Skeletal muscle tissue (tissue), 4 donors: ENCODE measurements around the gene ACYP2. TPM values are rescaled to one million over a fixed set of nuclear protein-coding genes. Genes with fewer than 3 reads are reported as not detected.

Source experiments
- H3K27ac ChIP-seq: one replicate; pipeline ENCODE4 v1.7.0; 2013; ENCODE audit warnings: mild to moderate bottlenecking, low read depth, low read length, inconsistent platforms
- H3K27me3 ChIP-seq, 3 donors: one replicate each; pipeline ENCODE4 v1.7.0; 2013; ENCODE audit warnings: low read length in 3 of 3; ENCODE audit not compliant: control insufficient read depth in 3 of 3, insufficient read depth in 3 of 3
- H3K36me3 ChIP-seq, 3 donors: one replicate each; pipeline ENCODE4 v1.7.0; 2013; ENCODE audit warnings: low read length in 3 of 3; ENCODE audit not compliant: control insufficient read depth in 3 of 3, insufficient read depth in 3 of 3
- H3K4me1 ChIP-seq, 3 donors: one replicate each; pipeline ENCODE4 v1.7.0; 2013; ENCODE audit warnings: low read length in 3 of 3, mild to moderate bottlenecking in 3 of 3; ENCODE audit not compliant: control insufficient read depth in 3 of 3, insufficient read depth in 3 of 3
- H3K4me3 ChIP-seq, 3 donors: one replicate each; pipeline ENCODE4 v1.7.0; 2013; ENCODE audit warnings: low read length in 3 of 3
- H3K9ac ChIP-seq, 3 donors: one replicate each; pipeline ENCODE4 v1.7.0; 2013; ENCODE audit warnings: low read length in 3 of 3, mild to moderate bottlenecking in 3 of 3, moderate library complexity in 2 of 3, low read depth in 1 of 3
- H3K9me3 ChIP-seq, 3 donors: one replicate each; pipeline ENCODE4 v1.7.0; 2013; ENCODE audit warnings: low read length in 3 of 3; ENCODE audit not compliant: control insufficient read depth in 3 of 3
- total RNA-seq: library from RNA; depleted of rRNA; stranded (reverse); fragments of >200 nt; gene quantifications from one replicate; pipeline ENCODE4 v1.2.3, GENCODE V29; 2014
- donor health status: Osteomylitis.

Gene ACYP2
- total RNA-seq, 1 donor from 2014 or later: 13.0 TPM

- Histone ChIP-seq H3K36me3 (peaks cover 0 to 3% (median 0%) of the 10 kb centered on the region in 3 donors), H3K27me3 (no peaks in the 10 kb centered on the region), H3K9ac (no peak overlapping the region), H3K4me3 (no peak overlapping the region), H3K9me3 (no peaks in the 10 kb centered on the region), H3K4me1 (no peaks in the 10 kb centered on the region), H3K27ac (no peak overlapping the region)
These were observed 118.6 kb downstream of the ACYP2 start for GRCh38 chr2:54233832-54234649.

GRCh38 chr2:54237428-54237827 is 122.0 kb downstream of the ACYP2 start:
- Histone ChIP-seq H3K4me1 (peaks cover 0 to 14% (median 4%) of the 10 kb centered on the region in 3 donors), H3K27me3 (no peaks in the 10 kb centered on the region), H3K36me3 (no peaks in the 10 kb centered on the region), H3K9me3 (no peaks in the 10 kb centered on the region), H3K27ac (no peak overlapping the region), H3K9ac (no peak overlapping the region), H3K4me3 (no peak overlapping the region)

DNA sequence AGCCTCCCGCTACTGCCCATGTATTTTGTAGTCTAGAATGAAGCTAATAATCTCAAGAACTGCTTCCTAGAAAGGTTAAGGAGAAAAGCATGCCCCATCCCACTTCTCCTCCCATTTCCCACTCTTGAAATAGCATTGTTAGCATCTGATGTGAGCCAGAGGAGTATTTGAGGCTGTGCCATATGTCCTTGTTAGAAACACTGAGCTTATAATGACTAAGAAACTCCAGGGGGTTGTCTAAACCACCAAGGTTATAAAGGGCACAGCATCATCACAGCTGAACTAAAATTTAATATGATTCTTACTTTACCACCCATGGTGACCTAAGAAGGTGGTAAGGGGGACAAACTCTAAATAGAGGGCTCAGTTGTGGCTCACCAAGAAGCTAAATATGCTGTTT is 124.0 kb downstream of the ACYP2 start:
- H3K4me3 ChIP-seq: no peak overlapping the region
- no peak overlapping the region for H3K27ac ChIP-seq
- peaks cover 0 to 14% (median 4%) of the 10 kb centered on the region in 3 donors for H3K4me1 ChIP-seq
- H3K9ac ChIP-seq: no peak overlapping the region
- no peaks in the 10 kb centered on the region for H3K36me3 ChIP-seq
- no peaks in the 10 kb centered on the region for H3K9me3 ChIP-seq
- no peaks in the 10 kb centered on the region for H3K27me3 ChIP-seq

GRCh38 chr2:54240515-54241469 is 125.4 kb downstream of the ACYP2 start:
- peak overlapping the region; percentile 60 for H3K27ac ChIP-seq
- H3K9me3 ChIP-seq: no peaks in the 10 kb centered on the region
- H3K9ac ChIP-seq: no peak overlapping the region

DNA sequence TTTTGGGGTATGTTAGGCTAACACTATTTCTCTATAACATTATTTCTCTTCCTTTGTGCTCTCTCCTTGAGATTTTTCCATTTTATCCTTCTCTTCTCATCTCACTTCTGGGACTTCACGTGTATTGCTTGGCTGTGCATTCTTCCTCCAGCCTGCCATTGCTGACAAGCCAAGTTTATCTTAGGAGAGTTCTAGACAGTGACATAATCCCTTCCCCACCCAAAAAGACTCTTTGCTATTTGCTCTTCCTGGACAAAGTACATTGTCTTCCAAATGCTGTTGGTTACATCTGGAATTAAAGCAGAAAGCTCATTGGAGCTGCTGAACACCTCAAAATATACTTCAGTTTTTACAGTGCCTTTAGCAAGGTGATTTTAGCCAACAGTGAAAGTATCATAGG is 131.7 kb downstream of the ACYP2 start:
- Histone ChIP-seq H3K36me3 (no peaks in the 10 kb centered on the region), H3K27ac (no peak overlapping the region), H3K4me3 (no peak overlapping the region), H3K9ac (no peak overlapping the region), H3K27me3 (no peaks in the 10 kb centered on the region), H3K9me3 (no peaks in the 10 kb centered on the region), H3K4me1 (no peaks in the 10 kb centered on the region)

More at GRCh38 chr2:54240515-54241469, 125.4 kb downstream of the ACYP2 start:
- Histone ChIP-seq H3K4me1 (peaks cover 0 to 14% (median 4%) of the 10 kb centered on the region in 3 donors), H3K4me3 (no peak overlapping the region), H3K27me3 (no peaks in the 10 kb centered on the region), H3K36me3 (no peaks in the 10 kb centered on the region)

DNA sequence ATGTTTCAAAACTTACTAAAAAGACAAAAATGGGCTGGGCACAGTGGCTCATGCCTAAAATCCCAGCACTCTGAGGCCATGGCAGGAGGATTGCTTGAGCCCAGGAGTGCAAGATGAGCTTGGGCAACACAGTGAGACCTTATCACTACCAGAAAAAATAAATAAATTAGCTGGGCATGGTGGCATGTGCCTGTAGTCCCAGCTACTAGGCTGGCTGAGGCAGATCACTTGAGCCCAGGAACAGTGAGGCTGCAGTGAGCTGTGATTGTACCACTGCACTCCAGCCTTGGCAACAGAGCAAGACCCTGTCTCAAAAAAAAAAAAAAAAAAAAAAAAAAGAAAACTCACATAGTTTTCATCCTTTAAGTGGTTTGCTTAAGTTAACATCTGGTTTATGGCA is 134.2 kb downstream of the ACYP2 start:
- no peaks in the 10 kb centered on the region for H3K27me3 ChIP-seq
- no peak overlapping the region for H3K27ac ChIP-seq
- H3K4me1 ChIP-seq: no peaks in the 10 kb centered on the region
- no peaks in the 10 kb centered on the region for H3K36me3 ChIP-seq
- H3K9me3 ChIP-seq: no peaks in the 10 kb centered on the region
- H3K9ac ChIP-seq: no peak overlapping the region
- H3K4me3 ChIP-seq: no peak overlapping the region

DNA sequence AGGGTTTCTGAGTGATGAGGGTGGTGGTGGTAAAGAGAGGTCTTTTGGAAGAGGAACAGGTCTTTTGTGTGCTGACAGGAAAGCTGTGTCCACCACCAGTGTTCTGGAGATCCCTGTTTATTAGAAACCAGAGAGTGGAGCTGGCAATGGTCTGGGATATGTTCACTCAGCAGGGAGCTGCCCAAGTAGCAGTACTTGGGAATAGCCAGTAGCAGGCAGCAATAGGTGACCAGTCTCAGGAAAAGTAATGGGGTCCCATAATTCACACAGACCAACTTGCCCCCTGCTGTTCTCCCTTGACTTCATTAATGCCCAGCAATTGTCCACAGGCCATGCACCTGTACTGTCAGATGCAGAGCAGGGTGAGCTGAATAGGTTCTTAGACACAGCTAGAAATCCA is 138.8 kb downstream of the ACYP2 start:
- Histone ChIP-seq H3K9me3 (no peaks in the 10 kb centered on the region), H3K27ac (no peak overlapping the region), H3K9ac (no peak overlapping the region), H3K4me3 (no peak overlapping the region), H3K4me1 (no peaks in the 10 kb centered on the region), H3K27me3 (no peaks in the 10 kb centered on the region), H3K36me3 (peaks cover 0 to 9% (median 6%) of the 10 kb centered on the region in 3 donors)

DNA sequence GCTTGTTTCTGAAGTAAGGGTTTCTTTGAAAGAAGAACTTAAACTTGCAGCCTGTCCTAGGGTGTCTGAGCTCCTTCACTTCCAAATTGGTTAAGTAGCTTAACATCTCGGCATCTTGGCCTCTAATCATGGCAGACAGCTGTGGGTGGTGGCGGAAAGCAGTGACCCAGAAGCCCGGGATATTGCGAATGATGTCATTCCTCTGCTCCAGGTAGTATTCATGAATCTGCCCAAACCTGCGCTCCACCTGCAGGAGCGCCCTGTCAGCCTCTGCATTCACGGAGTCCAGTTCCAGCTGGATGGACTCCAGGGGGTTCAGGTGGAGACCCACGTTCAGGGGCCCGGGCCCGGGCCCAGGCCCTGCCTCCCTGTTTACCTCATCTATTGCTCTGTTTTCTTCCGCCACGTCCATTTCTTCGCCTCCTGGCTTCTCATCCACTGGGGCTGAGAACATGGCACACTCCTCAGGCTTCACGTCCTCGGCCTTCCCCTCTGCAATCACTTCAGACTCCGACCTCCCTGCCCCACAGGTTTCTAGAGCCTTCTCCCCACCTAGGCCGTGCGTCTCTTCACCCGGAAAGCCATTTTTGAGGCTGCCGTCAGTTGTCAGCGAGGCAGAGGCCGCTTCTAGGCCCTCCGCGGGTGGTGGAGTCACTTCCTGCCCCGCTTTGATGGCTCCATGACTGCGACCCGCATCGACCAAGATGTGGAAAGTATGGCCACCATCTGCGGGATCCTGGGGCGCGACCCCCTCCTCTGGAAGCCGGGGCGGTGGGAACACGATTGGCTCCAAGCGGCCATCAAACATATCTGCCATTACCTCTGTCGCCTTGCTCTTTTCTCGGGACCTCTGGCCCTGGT is 140.0 kb downstream of the ACYP2 start:
- no peaks in the 10 kb centered on the region for H3K9me3 ChIP-seq
- H3K4me1 ChIP-seq: no peaks in the 10 kb centered on the region
- H3K36me3 ChIP-seq: peaks cover 0 to 9% (median 6%) of the 10 kb centered on the region in 3 donors
- H3K27me3 ChIP-seq: no peaks in the 10 kb centered on the region
- no peak overlapping the region for H3K9ac ChIP-seq
- no peak overlapping the region for H3K4me3 ChIP-seq
- no peak overlapping the region for H3K27ac ChIP-seq

- Histone ChIP-seq H3K4me3 (no peak within 1 kb of the TSS), H3K27ac (no peak within 1 kb of the TSS), H3K27me3 (no peaks in the 10 kb centered on the region), H3K36me3 (peaks cover 0 to 9% (median 6%) of the 10 kb centered on the region in 3 donors), H3K4me1 (no peaks in the 10 kb centered on the region), H3K9me3 (no peaks in the 10 kb centered on the region), H3K9ac (no peak within 1 kb of the TSS)
These were observed 140.8 kb downstream of the ACYP2 start, which contains the start of gene TSPYL6 for GRCh38 chr2:54256091-54256694. Gene TSPYL6 (minus strand): TSS chr2:54256229. CDS start chr2:54256151, 78 bp downstream.
